CD14-positive monocyte (primary cell): ENCODE data around the gene GID8. TPM values are rescaled to one million over a fixed set of nuclear protein-coding genes. Genes with fewer than 3 reads are reported as not detected.
A peak's percentile ranks its signal among the peaks of the same experiment; 100 is the strongest.

ENCODE experiments used
- DNase-seq, 3 donors: peaks; one replicate each; pipeline ENCODE4 v3.0.0-alpha.2; 2011 to 2022
- H2AFZ ChIP-seq: 2 replicates; pipeline ENCODE4 v1.6.0; 2012; ENCODE audit warnings: mild to moderate bottlenecking, low read depth, low read length, inconsistent platforms; ENCODE audit not compliant: insufficient read depth, poor library complexity, severe bottlenecking
- H3K27ac ChIP-seq, 2 donors: 1 replicate in 1 of 2; 2 replicates in 1 of 2; pipeline ENCODE4 v1.5.1; 2012 to 2013; ENCODE audit warnings: low read length in 2 of 2, control low read depth in 1 of 2, inconsistent platforms in 1 of 2, low read depth in 1 of 2, mild to moderate bottlenecking in 1 of 2
- H3K27me3 ChIP-seq, 2 donors: one replicate each; pipeline versions ENCODE4 v1.6.0 to v1.6.1; 2011 to 2013; ENCODE audit warnings: low read length in 2 of 2; ENCODE audit not compliant: control insufficient read depth in 2 of 2, insufficient read depth in 2 of 2
- H3K36me3 ChIP-seq, 2 donors: replicated peaks in 1 of 2; 1 replicate in 1 of 2; 2 replicates in 1 of 2; pipeline versions ENCODE4 v1.5.1 to v1.6.1; 2012 to 2013; ENCODE audit warnings: low read length in 2 of 2, control low read depth in 1 of 2, inconsistent platforms in 1 of 2, mild to moderate bottlenecking in 1 of 2; ENCODE audit not compliant: insufficient read depth in 2 of 2, control insufficient read depth in 1 of 2
- H3K4me1 ChIP-seq, 2 donors: 1 replicate in 1 of 2; 2 replicates in 1 of 2; pipeline versions ENCODE4 v1.5.1 to v1.6.1; 2012 to 2013; ENCODE audit warnings: low read length in 2 of 2, control low read depth in 1 of 2, inconsistent platforms in 1 of 2, mild to moderate bottlenecking in 1 of 2, moderate library complexity in 1 of 2; ENCODE audit not compliant: insufficient read depth in 2 of 2, control insufficient read depth in 1 of 2
- H3K4me2 ChIP-seq: replicated peaks from 2 replicates; pipeline ENCODE3; 2012; ENCODE audit warnings: low read length, moderate library complexity, mild to moderate bottlenecking; ENCODE audit not compliant: poor library complexity, severe bottlenecking; ENCODE audit errors: extremely low read depth
- H3K4me3 ChIP-seq, 3 experiments: fragments of 200-600 bp in 1 of 3; sonication (generic) in 1 of 3; replicated peaks in 1 of 3; 1 replicate in 2 of 3; 2 replicates in 1 of 3; pipeline ENCODE4 v1.5.1; 2011 to 2013; ENCODE audit warnings: low read length in 3 of 3, mild to moderate bottlenecking in 3 of 3, control low read depth in 2 of 3, low read depth in 2 of 3, inconsistent platforms in 1 of 3, moderate library complexity in 1 of 3
- H3K79me2 ChIP-seq: 2 replicates; pipeline ENCODE4 v1.6.0; 2012; ENCODE audit warnings: mild to moderate bottlenecking, control low read depth, inconsistent platforms, low read length, moderate library complexity; ENCODE audit not compliant: insufficient read depth
- H3K9ac ChIP-seq: 2 replicates; pipeline ENCODE4 v1.6.0; 2017; ENCODE audit warnings: low read length, mild to moderate bottlenecking; ENCODE audit not compliant: insufficient read depth, poor library complexity, severe bottlenecking
- H3K9me3 ChIP-seq, 2 donors: replicated peaks in 1 of 2; 1 replicate in 1 of 2; 2 replicates in 1 of 2; pipeline versions ENCODE4 v1.5.1 to v1.6.1; 2012 to 2013; ENCODE audit warnings: low read length in 2 of 2, control low read depth in 1 of 2; ENCODE audit not compliant: control insufficient read depth in 1 of 2, insufficient read depth in 1 of 2
- H4K20me1 ChIP-seq: 2 replicates; pipeline ENCODE4 v1.6.0; 2012; ENCODE audit warnings: mild to moderate bottlenecking, low read length, control low read depth, moderate library complexity; ENCODE audit not compliant: insufficient read depth
- H3K27ac Mint-ChIP-seq, 7 donors: one replicate each; pipeline ENCODE4 v1.8.0; 2020; ENCODE audit warnings: mild to moderate bottlenecking in 7 of 7, mixed read lengths in 7 of 7, moderate library complexity in 6 of 7, inconsistent platforms in 2 of 7
- H3K27me3 Mint-ChIP-seq, 3 donors: one replicate each; pipeline ENCODE4 v1.8.0; 2021 to 2022; ENCODE audit warnings: low read depth in 3 of 3, mild to moderate bottlenecking in 3 of 3, mixed read lengths in 3 of 3, moderate library complexity in 3 of 3, inconsistent platforms in 1 of 3
- H3K36me3 Mint-ChIP-seq, 2 donors: one replicate each; pipeline ENCODE4 v1.8.0; 2020; ENCODE audit warnings: mixed read lengths in 2 of 2, inconsistent platforms in 1 of 2, mild to moderate bottlenecking in 1 of 2
- H3K4me1 Mint-ChIP-seq: one replicate; pipeline ENCODE4 v1.8.0; 2020; ENCODE audit warnings: mild to moderate bottlenecking, mixed read lengths
- H3K4me3 Mint-ChIP-seq, 2 donors: one replicate each; pipeline ENCODE4 v1.8.0; 2020; ENCODE audit warnings: mild to moderate bottlenecking in 2 of 2, mixed read lengths in 2 of 2, moderate library complexity in 1 of 2
- H3K9me3 Mint-ChIP-seq, 7 donors: one replicate each; pipeline ENCODE4 v1.8.0; 2020 to 2022; ENCODE audit warnings: mixed read lengths in 7 of 7, mild to moderate bottlenecking in 6 of 7, moderate library complexity in 6 of 7, inconsistent platforms in 2 of 7
- CTCF ChIP-seq: fragments of 200-600 bp; IDR thresholded peaks from one replicate; pipeline ENCODE4 v1.8.0; 2022; ENCODE audit warnings: antibody characterized with exemption, mild to moderate bottlenecking
- WGBS: methylation state at CpG from one replicate; pipeline ENCODE4 v1.1.5; 2013; ENCODE audit warnings: missing lambda C conversion rate; ENCODE audit not compliant: insufficient coverage; 5-methylcytosine and 5-hydroxymethylcytosine counted together
- intact Hi-C, 2 donors: fragments of 100-400 bp; cut with micrococcal nuclease; formaldehyde crosslinking; loops; one replicate each; pipeline versions ENCODE4 v1.15.0 to v1.15.1; 2023
- polyA plus RNA-seq, 3 donors: library from polyadenylated mRNA; depleted of rRNA in 1 of 3; unstranded in 2 of 3; stranded (reverse) in 1 of 3; fragments of 300-500 nt in 2 of 3; fragments of >200 nt in 1 of 3; fragmentation: Illumina TruSeq in 2 of 3; gene quantifications; 1 replicate in 2 of 3; 2 replicates in 1 of 3; pipeline ENCODE4 v1.2.3, GENCODE V29; 2012 to 2021

Gene GID8
- polyA plus RNA-seq, 3 donors = 12.4 to 19.7 (median 12.7) TPM

DNA sequence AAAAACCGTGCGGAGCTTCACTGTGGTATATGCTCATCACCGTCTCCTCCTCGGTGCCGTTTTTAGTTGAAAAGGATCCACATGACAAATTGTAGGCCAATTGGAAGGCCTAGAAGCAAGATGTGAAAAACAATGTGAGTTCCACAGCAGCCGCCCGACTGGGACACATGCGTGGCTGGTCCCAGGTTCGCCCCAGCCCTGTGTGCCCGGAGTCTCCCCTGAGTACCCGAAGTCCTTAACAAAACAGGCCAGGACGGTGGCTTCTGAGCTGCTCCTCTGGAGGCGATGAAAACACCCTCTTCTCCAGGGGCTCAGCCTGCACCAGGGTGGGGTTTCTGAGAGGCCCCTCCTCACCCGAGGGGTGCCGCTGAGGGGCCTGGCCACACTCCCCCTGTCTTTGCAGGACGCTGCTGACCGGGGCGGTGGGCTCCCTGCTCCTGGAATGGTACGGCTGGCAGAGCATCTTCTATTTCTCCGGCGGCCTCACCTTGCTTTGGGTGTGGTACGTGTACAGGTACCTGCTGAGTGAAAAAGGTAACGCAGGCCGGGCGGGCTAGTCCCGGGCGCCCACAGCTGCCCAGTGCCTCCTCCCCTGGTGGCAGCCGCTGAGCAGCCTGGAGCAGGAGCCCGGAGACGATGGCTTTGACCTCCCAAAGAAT lies 24.4 kb downstream of the GID8 start:
- H3K79me2 ChIP-seq = no peaks in the 10 kb centered on the region
- peaks cover 32 to 60% of the 10 kb centered on the region in 2 donors for H3K36me3 Mint-ChIP-seq
- H3K36me3 ChIP-seq = peaks cover 16 to 43% of the 10 kb centered on the region in 2 donors
- no peak overlapping the region for H3K4me3 Mint-ChIP-seq
- no peak overlapping the region for H3K9ac ChIP-seq
- H3K27me3 Mint-ChIP-seq = peaks cover 0 to 2% (median 2%) of the 10 kb centered on the region in 3 donors
- no peaks in the 10 kb centered on the region for H4K20me1 ChIP-seq
- H3K4me2 ChIP-seq = no peak overlapping the region
- H3K9me3 Mint-ChIP-seq = no peaks in the 10 kb centered on the region
- H3K4me3 ChIP-seq = no peak overlapping the region
- TF ChIP-seq CTCF = no peak
- H3K27me3 ChIP-seq = no peaks in the 10 kb centered on the region
- no peak for DNase-seq
- WGBS = 97% methylated on average over 26 of the region's 30 CpGs
- H3K4me1 Mint-ChIP-seq = peaks cover 20% of the 10 kb centered on the region
- H3K27ac Mint-ChIP-seq = peak overlapping the region in 1 of 7 donors; percentile 62
- no peak overlapping the region for H3K27ac ChIP-seq
- H3K4me1 ChIP-seq = peaks cover 11% of the 10 kb centered on the region in 2 donors
- intact Hi-C loops = no loop called here
- H3K9me3 ChIP-seq = no peaks in the 10 kb centered on the region
- H2AFZ ChIP-seq = no peak overlapping the region

DNA sequence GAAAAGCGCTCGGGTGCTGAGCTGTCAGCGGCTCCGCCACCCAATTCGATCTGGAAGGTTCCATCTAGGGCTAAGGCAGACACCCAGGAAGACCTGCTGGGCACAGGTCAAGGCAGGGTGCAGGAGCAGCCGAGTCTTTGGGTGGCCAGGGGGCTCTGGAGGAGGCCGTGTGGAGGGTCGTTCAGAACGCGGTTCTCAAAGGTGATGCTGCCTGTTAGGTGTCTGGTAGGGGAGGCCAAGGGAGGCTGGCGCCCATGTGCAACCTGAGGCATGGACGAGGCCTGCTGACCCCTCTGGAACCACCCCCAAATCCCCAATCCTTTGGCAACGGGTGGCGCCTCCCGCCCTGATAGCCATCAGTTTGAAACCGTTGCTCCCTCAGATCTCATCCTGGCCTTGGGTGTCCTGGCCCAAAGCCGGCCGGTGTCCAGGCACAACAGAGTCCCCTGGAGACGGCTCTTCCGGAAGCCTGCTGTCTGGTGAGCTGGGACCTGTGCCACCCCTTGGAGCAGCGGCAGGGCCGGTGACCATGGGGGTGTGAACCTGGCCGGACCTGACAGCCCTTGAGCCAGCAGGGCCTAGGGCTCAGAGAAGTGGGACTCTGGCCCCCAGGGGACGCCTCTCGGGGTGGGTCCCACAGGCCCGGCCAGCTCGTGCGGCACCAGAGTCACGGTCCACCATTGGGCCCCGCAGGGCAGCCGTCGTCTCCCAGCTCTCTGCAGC lies 25.1 kb downstream of the GID8 start:
- TF ChIP-seq CTCF = no peak
- no peak overlapping the region for H3K4me3 ChIP-seq
- no peaks in the 10 kb centered on the region for H3K79me2 ChIP-seq
- no peak overlapping the region for H2AFZ ChIP-seq
- peaks cover 11% of the 10 kb centered on the region in 2 donors for H3K4me1 ChIP-seq
- no peak overlapping the region for H3K4me2 ChIP-seq
- Mint-ChIP-seq H3K4me3 (no peak overlapping the region), H3K27me3 (peaks cover 0 to 2% (median 2%) of the 10 kb centered on the region in 3 donors), H3K36me3 (peaks cover 30 to 63% of the 10 kb centered on the region in 2 donors), H3K27ac (no peak overlapping the region), H3K4me1 (peaks cover 20% of the 10 kb centered on the region), H3K9me3 (no peaks in the 10 kb centered on the region)
- no peak overlapping the region for H3K9ac ChIP-seq
- H3K27ac ChIP-seq = no peak overlapping the region
- H3K36me3 ChIP-seq = peaks cover 16 to 36% of the 10 kb centered on the region in 2 donors
- H4K20me1 ChIP-seq = no peaks in the 10 kb centered on the region
- intact Hi-C loops = no loop called here
- H3K9me3 ChIP-seq = no peaks in the 10 kb centered on the region
- WGBS = 95% methylated on average over 18 of the region's 32 CpGs
- H3K27me3 ChIP-seq = no peaks in the 10 kb centered on the region
- no peak for DNase-seq
